ENCODE results near the gene GEMIN7. TPM values are rescaled to one million over a fixed set of nuclear protein-coding genes. Genes with fewer than 3 reads are reported as not detected.
"Not testable (repeated sequence)": the region's sequence is repeated elsewhere in the genome, so short reads cannot be mapped to it uniquely, and the experiment has no call there.

Gene GEMIN7
- total and polyA plus RNA-seq, 4 experiments from 2014 or later, result 15.9 to 75.3 (median 26.2) TPM

DNA sequence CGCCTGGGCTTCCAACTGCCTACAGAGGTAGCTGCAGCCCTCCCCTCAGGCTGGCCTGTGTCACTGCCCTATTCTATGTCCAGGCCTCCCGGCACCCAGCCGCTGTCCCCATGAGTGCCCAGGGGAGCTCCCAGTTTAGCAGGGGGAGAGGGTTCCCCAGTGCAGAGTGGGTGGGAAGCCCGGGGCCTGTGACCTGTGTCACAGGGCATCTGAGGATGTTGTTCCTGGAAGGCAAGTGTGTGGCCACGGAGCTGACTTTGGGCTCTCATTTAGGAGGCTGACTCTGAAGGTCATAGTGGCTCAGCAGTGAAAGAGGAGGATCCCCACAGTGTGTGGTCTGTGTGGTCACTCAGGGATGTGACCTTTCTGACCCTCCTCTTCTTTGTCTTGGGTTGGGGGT is 39.0 kb downstream of the GEMIN7 start:
- H3K27me3 Mint-ChIP-seq, result no peaks in the 10 kb centered on the region
- peak in 1 of 5 donors; percentile 16 for DNase-seq
- peaks cover 0 to 1% (median 0%) of the 10 kb centered on the region in 8 donors for H3K9me3 Mint-ChIP-seq
- ChIA-PET POLR2A (ENCODE audit: partially characterized antibody) (no interaction called here), CTCF (ENCODE audit: partially characterized antibody) (interaction anchor here (0.7 to 2.3 kb wide), 3 partner anchors 8 to 60 kb away, joined by 3 to 8 read pairs (median 3); partner anchors contain the start of genes BLOC1S3 and TRAPPC6A)
- no peak overlapping the region for H3K4me3 Mint-ChIP-seq
- Histone ChIP-seq H3K4me3 (ENCODE audit: low read length in 2 of 2) (no peak overlapping the region), H3K27me3 (ENCODE audit: insufficient read depth, low read length) (no peaks in the 10 kb centered on the region), H3K9me3 (ENCODE audit: control insufficient read depth in 1 of 2, low read length in 2 of 2) (no peaks in the 10 kb centered on the region), H3K36me3 (ENCODE audit: insufficient read depth, low read length) (no peaks in the 10 kb centered on the region), H3K4me1 (ENCODE audit: insufficient read depth, low read length) (peaks cover 39% of the 10 kb centered on the region), H3K27ac (ENCODE audit: low read depth, low read length) (no peak overlapping the region)
- H3K4me1 Mint-ChIP-seq, result peaks cover 29 to 60% (median 45%) of the 10 kb centered on the region in 4 donors
- H3K36me3 Mint-ChIP-seq, result no peaks in the 10 kb centered on the region
- intact Hi-C loops (cut with micrococcal nuclease), result no loop called here
- H3K27ac Mint-ChIP-seq, result peak overlapping the region in 3 of 7 donors; percentile 10 to 18 (median 17)

DNA sequence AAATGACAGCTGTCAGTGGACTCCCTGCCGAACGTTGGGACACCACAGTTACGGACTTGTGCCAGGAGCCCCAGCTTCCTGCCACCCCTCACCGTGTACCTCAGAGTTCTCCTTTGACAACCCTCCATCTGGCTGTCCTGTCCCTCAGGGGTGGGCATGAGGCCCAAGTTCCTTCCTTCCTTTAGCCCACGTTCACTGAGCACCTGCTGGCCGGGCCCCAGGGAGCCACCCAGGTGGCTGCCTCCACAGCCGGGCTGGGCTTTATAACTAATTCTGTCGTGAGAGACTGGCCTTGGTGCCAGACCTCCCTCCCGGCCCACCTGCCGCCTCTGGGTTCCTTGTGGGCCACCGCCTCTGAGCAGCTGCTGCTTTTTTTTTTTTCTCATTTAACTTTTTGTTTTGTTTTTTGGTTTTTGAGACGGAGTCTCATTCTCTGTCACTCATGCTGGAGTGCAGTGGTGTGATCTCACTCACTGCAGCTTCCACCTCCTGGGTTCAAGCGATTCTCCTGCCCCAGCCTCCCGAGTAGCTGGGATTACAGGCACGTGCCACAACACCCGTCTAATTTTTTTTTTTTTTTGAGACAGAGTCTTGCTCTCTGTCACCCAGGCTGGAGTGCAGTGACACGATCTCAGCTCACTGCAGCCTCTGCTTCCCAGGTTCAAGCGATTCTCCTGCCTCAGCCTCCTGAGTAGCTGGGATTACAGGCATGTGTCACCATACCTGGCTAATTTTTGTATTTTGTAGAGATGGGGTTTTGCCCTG is 39.7 kb downstream of the GEMIN7 start:
- H3K36me3 Mint-ChIP-seq; H3K27ac Mint-ChIP-seq; H3K27me3 Mint-ChIP-seq; H3K27ac ChIP-seq (ENCODE audit: low read depth, low read length); H3K36me3 ChIP-seq (ENCODE audit: insufficient read depth, low read length); H3K9me3 Mint-ChIP-seq; H3K4me3 ChIP-seq (ENCODE audit: low read length in 2 of 2); H3K27me3 ChIP-seq (ENCODE audit: insufficient read depth, low read length); H3K4me3 Mint-ChIP-seq; POLR2A ChIA-PET (ENCODE audit: partially characterized antibody); H3K9me3 ChIP-seq (ENCODE audit: control insufficient read depth in 1 of 2, low read length in 2 of 2); intact Hi-C loops (cut with micrococcal nuclease): not testable (repeated sequence)
- DNase-seq, result peak in 1 of 5 donors; percentile 19
- CTCF ChIA-PET (ENCODE audit: partially characterized antibody), result interaction anchor here (2.3 kb wide), 1 partner anchor 7 kb away, joined by 8 read pairs; no protein-coding TSS in a partner anchor
- H3K4me1 Mint-ChIP-seq, result peaks cover 29 to 60% (median 46%) of the 10 kb centered on the region in 4 donors
- H3K4me1 ChIP-seq (ENCODE audit: insufficient read depth, low read length), result peaks cover 39% of the 10 kb centered on the region

DNA sequence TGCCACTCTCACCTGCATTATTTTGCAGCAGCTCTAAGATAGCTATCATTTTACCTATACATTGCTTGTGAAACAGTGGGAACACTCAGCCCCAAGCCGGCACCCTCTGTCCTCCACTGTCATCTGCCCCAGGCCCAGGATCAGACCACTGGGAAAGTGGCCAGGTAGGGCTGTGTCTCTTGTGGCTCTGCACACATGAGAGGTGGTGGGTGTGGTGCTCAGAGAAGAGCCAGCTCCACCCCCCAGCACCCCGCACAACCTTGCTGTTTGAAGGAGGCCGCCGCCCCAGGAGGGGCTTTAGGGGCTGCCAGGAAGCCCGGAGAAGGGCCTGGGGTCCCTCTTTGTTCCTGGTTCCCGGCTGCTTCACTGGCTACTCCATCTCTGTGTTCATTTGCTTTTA is 40.5 kb downstream of the GEMIN7 start:
- ChIA-PET CTCF (ENCODE audit: partially characterized antibody) (interaction anchor here (0.6 kb wide), 1 partner anchor 15 kb away, joined by 4 read pairs; no protein-coding TSS in a partner anchor), POLR2A (ENCODE audit: partially characterized antibody) (no interaction called here)
- peak in 1 of 5 donors; percentile 9 for DNase-seq
- Mint-ChIP-seq H3K4me1 (peaks cover 27 to 64% (median 47%) of the 10 kb centered on the region in 4 donors), H3K9me3 (peaks cover 0 to 1% (median 0%) of the 10 kb centered on the region in 8 donors), H3K4me3 (no peak overlapping the region), H3K27ac (peak overlapping the region in 1 of 7 donors; percentile 68), H3K36me3 (no peaks in the 10 kb centered on the region), H3K27me3 (no peaks in the 10 kb centered on the region)
- Histone ChIP-seq H3K4me3 (ENCODE audit: low read length in 2 of 2) (no peak overlapping the region), H3K27me3 (ENCODE audit: insufficient read depth, low read length) (no peaks in the 10 kb centered on the region), H3K36me3 (ENCODE audit: insufficient read depth, low read length) (no peaks in the 10 kb centered on the region), H3K9me3 (ENCODE audit: control insufficient read depth in 1 of 2, low read length in 2 of 2) (no peaks in the 10 kb centered on the region), H3K4me1 (ENCODE audit: insufficient read depth, low read length) (peaks cover 39% of the 10 kb centered on the region), H3K27ac (ENCODE audit: low read depth, low read length) (no peak overlapping the region)
- intact Hi-C loops (cut with micrococcal nuclease), result no loop called here

DNA sequence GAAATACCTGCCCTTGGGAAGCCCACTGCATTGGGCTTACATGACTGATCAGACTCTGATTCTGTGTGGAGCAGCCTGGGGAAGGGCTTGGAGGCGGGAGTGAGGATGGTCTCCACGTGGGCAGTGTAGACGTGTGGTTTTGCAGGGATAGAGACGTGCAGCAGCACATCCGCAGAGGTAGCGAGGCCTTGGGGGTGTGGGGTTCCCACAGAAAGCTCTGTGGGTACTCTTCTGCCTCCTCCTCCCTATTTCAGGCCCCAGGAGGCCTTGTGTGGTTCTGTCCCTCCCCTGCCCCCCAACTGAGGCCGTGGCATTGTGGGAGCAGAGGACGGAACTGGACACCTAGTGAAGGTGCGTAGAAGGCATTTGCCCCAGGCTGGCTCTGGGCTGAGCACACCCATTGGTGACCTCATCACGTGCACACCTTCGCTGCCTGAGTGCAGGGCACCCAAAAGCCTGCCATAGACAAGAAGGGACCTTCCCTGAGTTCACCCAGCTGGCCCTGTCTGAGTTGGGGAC is 42.8 kb downstream of the GEMIN7 start:
- intact Hi-C loops (cut with micrococcal nuclease), result no loop called here
- Histone ChIP-seq H3K36me3 (ENCODE audit: insufficient read depth, low read length) (no peaks in the 10 kb centered on the region), H3K27me3 (ENCODE audit: insufficient read depth, low read length) (no peaks in the 10 kb centered on the region), H3K9me3 (ENCODE audit: control insufficient read depth in 1 of 2, low read length in 2 of 2) (no peaks in the 10 kb centered on the region), H3K4me1 (ENCODE audit: insufficient read depth, low read length) (peaks cover 36% of the 10 kb centered on the region), H3K27ac (ENCODE audit: low read depth, low read length) (no peak overlapping the region), H3K4me3 (ENCODE audit: low read length in 2 of 2) (no peak overlapping the region)
- Mint-ChIP-seq H3K4me1 (peaks cover 25 to 52% (median 38%) of the 10 kb centered on the region in 4 donors), H3K27ac (peak overlapping the region in 5 of 7 donors; percentile 29 to 86 (median 63)), H3K4me3 (no peak overlapping the region), H3K9me3 (peaks cover 0 to 1% (median 0%) of the 10 kb centered on the region in 8 donors), H3K36me3 (no peaks in the 10 kb centered on the region), H3K27me3 (no peaks in the 10 kb centered on the region)
- CTCF ChIA-PET (ENCODE audit: partially characterized antibody), result no interaction called here
- peak in 1 of 5 donors; percentile 9 for DNase-seq
- POLR2A ChIA-PET (ENCODE audit: partially characterized antibody), result no interaction called here

DNA sequence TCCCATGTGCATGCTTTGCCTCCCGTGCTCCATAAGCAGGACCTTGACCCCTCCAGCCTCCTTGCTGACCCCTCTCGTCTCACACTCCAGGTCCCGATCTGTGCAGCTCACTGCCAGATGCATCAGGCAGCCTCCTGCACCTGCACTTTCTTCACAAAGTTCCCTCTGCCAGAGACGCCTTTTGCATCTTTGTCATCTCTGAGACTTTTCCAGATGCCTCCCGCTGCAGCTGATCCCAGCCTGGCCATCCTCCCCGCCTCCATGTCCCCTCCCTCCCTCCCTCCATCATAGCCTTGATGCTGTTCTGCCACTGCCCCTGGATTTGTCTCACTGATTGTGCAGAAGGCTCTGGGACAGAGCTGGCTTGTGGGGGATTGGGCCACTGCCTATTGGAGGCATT is 43.8 kb downstream of the GEMIN7 start:
- Histone ChIP-seq H3K9me3 (ENCODE audit: control insufficient read depth in 1 of 2, low read length in 2 of 2) (no peaks in the 10 kb centered on the region), H3K27me3 (ENCODE audit: insufficient read depth, low read length) (no peaks in the 10 kb centered on the region), H3K27ac (ENCODE audit: low read depth, low read length) (no peak overlapping the region), H3K36me3 (ENCODE audit: insufficient read depth, low read length) (no peaks in the 10 kb centered on the region), H3K4me3 (ENCODE audit: low read length in 2 of 2) (no peak overlapping the region), H3K4me1 (ENCODE audit: insufficient read depth, low read length) (peaks cover 27% of the 10 kb centered on the region)
- no peak overlapping the region for H3K4me3 Mint-ChIP-seq
- ChIA-PET CTCF (ENCODE audit: partially characterized antibody) (interaction anchor here (0.7 kb wide), 1 partner anchor 63 kb away, joined by 3 read pairs; no protein-coding TSS in a partner anchor), POLR2A (ENCODE audit: partially characterized antibody) (no interaction called here)
- no peak overlapping the region for H3K27ac Mint-ChIP-seq
- peaks cover 19 to 44% (median 33%) of the 10 kb centered on the region in 4 donors for H3K4me1 Mint-ChIP-seq
- no peaks in the 10 kb centered on the region for H3K9me3 Mint-ChIP-seq
- intact Hi-C loops (cut with micrococcal nuclease), result no loop called here
- H3K36me3 Mint-ChIP-seq, result no peaks in the 10 kb centered on the region
- H3K27me3 Mint-ChIP-seq, result no peaks in the 10 kb centered on the region
- DNase-seq, result peak in 1 of 5 donors; percentile 19

DNA sequence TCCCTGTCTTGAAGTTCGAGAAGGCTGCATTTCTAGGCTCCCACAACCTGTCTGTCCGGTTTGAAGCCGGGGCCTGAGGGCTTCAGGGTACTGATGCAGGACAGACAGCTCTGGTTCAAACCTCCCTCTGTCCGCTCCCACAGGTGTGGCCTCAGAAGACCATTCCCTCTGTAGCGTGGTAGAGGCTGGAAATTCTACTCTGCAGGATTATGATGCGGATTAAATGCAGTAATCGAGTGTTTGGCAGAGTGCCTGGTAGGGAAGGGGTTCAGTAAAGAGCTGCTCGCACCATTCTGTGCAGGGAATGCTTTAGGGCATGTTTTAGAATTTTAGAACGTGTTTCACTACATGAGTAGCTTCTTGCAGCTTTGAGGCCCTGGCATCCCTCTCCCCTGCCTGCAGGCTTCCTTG is 44.4 kb downstream of the GEMIN7 start:
- H3K4me1 Mint-ChIP-seq, result peaks cover 17 to 38% (median 29%) of the 10 kb centered on the region in 4 donors
- POLR2A ChIA-PET (ENCODE audit: partially characterized antibody), result no interaction called here

DNA sequence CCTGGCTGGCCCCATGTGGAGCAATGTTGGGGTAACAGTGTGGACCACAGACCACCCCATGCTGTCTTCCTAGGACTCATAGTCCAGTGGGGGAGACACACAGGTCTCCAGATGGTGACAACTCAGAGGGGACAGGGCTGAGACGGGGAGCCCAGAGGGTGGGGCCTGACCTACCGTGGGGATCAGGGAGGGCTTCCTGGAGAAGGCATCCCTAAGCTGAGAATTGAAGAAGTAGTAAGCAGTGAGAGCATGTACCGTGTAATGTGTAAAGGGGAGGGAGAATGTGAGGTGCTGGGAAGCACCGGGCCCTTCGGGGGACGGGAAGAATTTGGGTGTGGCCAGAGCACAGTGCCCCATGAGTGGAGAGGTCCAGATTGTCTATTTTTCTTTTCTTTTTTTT is 45.0 kb downstream of the GEMIN7 start:
- no peaks in the 10 kb centered on the region for H3K27me3 Mint-ChIP-seq
- H3K9me3 Mint-ChIP-seq, result no peaks in the 10 kb centered on the region
- POLR2A ChIA-PET (ENCODE audit: partially characterized antibody), result interaction anchor here (1.3 kb wide), 1 partner anchor 21 kb away, joined by 5 read pairs; no protein-coding TSS in a partner anchor
- intact Hi-C loops (cut with micrococcal nuclease), result no loop called here
- Histone ChIP-seq H3K4me1 (ENCODE audit: insufficient read depth, low read length) (peaks cover 17% of the 10 kb centered on the region), H3K4me3 (ENCODE audit: low read length in 2 of 2) (no peak overlapping the region), H3K36me3 (ENCODE audit: insufficient read depth, low read length) (no peaks in the 10 kb centered on the region), H3K27me3 (ENCODE audit: insufficient read depth, low read length) (no peaks in the 10 kb centered on the region), H3K9me3 (ENCODE audit: control insufficient read depth in 1 of 2, low read length in 2 of 2) (no peaks in the 10 kb centered on the region), H3K27ac (ENCODE audit: low read depth, low read length) (no peak overlapping the region)
- H3K27ac Mint-ChIP-seq, result peak overlapping the region in 3 of 7 donors; percentile 58 to 67 (median 62)
- no peak for DNase-seq
- CTCF ChIA-PET (ENCODE audit: partially characterized antibody), result interaction anchor here (1.6 to 2.3 kb wide), 2 partner anchors 17 to 55 kb away, joined by 7 to 8 read pairs; partner anchors contain the start of genes BLOC1S3 and TRAPPC6A
- H3K36me3 Mint-ChIP-seq, result no peaks in the 10 kb centered on the region
- H3K4me1 Mint-ChIP-seq, result peaks cover 17 to 38% (median 29%) of the 10 kb centered on the region in 4 donors
- H3K4me3 Mint-ChIP-seq, result no peak overlapping the region

More for the DNA sequence above, 44.4 kb downstream of the GEMIN7 start:
- no peaks in the 10 kb centered on the region for H3K36me3 Mint-ChIP-seq
- peaks cover 21% of the 10 kb centered on the region for H3K4me1 ChIP-seq (ENCODE audit: insufficient read depth, low read length)
- DNase-seq, result no peak
- no peak overlapping the region for H3K27ac ChIP-seq (ENCODE audit: low read depth, low read length)
- H3K9me3 Mint-ChIP-seq, result no peaks in the 10 kb centered on the region
- no peaks in the 10 kb centered on the region for H3K9me3 ChIP-seq (ENCODE audit: control insufficient read depth in 1 of 2, low read length in 2 of 2)
- no peaks in the 10 kb centered on the region for H3K27me3 ChIP-seq (ENCODE audit: insufficient read depth, low read length)
- CTCF ChIA-PET (ENCODE audit: partially characterized antibody), result interaction anchor here (0.7 kb wide), 1 partner anchor 64 kb away, joined by 3 read pairs; no protein-coding TSS in a partner anchor
- intact Hi-C loops (cut with micrococcal nuclease), result no loop called here
- no peak overlapping the region for H3K4me3 Mint-ChIP-seq
- no peaks in the 10 kb centered on the region for H3K27me3 Mint-ChIP-seq
- no peak overlapping the region for H3K4me3 ChIP-seq (ENCODE audit: low read length in 2 of 2)
- H3K27ac Mint-ChIP-seq, result peak overlapping the region in 1 of 7 donors; percentile 58
- H3K36me3 ChIP-seq (ENCODE audit: insufficient read depth, low read length), result no peaks in the 10 kb centered on the region
